Mesendoderm (in vitro differentiated cells): ENCODE measurements around the gene ATP8A2.

Experiments used
- DNase-seq: peaks from one replicate; pipeline ENCODE4 v3.0.0; 2013
- H2AK5ac ChIP-seq: 2 replicates; pipeline ENCODE4 v1.6.1; 2013; ENCODE audit warnings: low read length, inconsistent platforms
- H2BK120ac ChIP-seq: 2 replicates; pipeline ENCODE4 v1.6.1; 2013; ENCODE audit warnings: low read depth, mild to moderate bottlenecking, low read length, moderate library complexity, mixed read lengths
- H2BK15ac ChIP-seq: replicated peaks from 2 replicates; pipeline ENCODE4 v1.6.1; 2013; ENCODE audit warnings: low read depth, mild to moderate bottlenecking, moderate library complexity
- H2BK5ac ChIP-seq: 2 replicates; pipeline ENCODE4 v1.6.1; 2013; ENCODE audit warnings: low read length, inconsistent platforms
- H3K18ac ChIP-seq: 2 replicates; pipeline ENCODE4 v1.6.1; 2013; ENCODE audit warnings: mild to moderate bottlenecking, low read length, mixed read lengths
- H3K23ac ChIP-seq: one replicate; pipeline ENCODE4 v1.6.1; 2013; ENCODE audit warnings: low read length
- H3K27ac ChIP-seq: 2 replicates; pipeline ENCODE4 v1.5.1; 2013; ENCODE audit warnings: low read depth, mild to moderate bottlenecking, inconsistent platforms, low read length, moderate library complexity
- H3K27me3 ChIP-seq: 2 replicates; pipeline ENCODE4 v1.6.1; 2013; ENCODE audit warnings: low read length, control low read depth, mild to moderate bottlenecking, inconsistent platforms; ENCODE audit not compliant: insufficient read depth, poor library complexity
- H3K36me3 ChIP-seq: 2 replicates; pipeline ENCODE4 v1.6.1; 2013; ENCODE audit warnings: low read length, inconsistent platforms; ENCODE audit not compliant: control insufficient read depth, insufficient read depth
- H3K4ac ChIP-seq: one replicate; pipeline ENCODE4 v1.6.1; 2013; ENCODE audit warnings: low read depth, mild to moderate bottlenecking, low read length, moderate library complexity
- H3K4me1 ChIP-seq: 2 replicates; pipeline ENCODE4 v1.6.1; 2013; ENCODE audit warnings: low read depth, low read length, inconsistent platforms; ENCODE audit not compliant: control insufficient read depth
- H3K4me2 ChIP-seq: 2 replicates; pipeline ENCODE4 v1.6.1; 2013; ENCODE audit warnings: low read length
- H3K4me3 ChIP-seq: 2 replicates; pipeline ENCODE4 v1.5.1; 2013; ENCODE audit warnings: mild to moderate bottlenecking, low read length
- H3K56ac ChIP-seq: one replicate; pipeline ENCODE4 v1.6.1; 2013; ENCODE audit warnings: low read length
- H3K79me1 ChIP-seq: 2 replicates; pipeline ENCODE4 v1.6.1; 2013; ENCODE audit warnings: low read length, inconsistent platforms
- H3K79me2 ChIP-seq: 2 replicates; pipeline ENCODE4 v1.6.1; 2013; ENCODE audit warnings: mild to moderate bottlenecking, low read length; ENCODE audit not compliant: control insufficient read depth, insufficient read depth
- H3K9ac ChIP-seq: 2 replicates; pipeline ENCODE4 v1.6.1; 2013; ENCODE audit warnings: low read length, inconsistent platforms
- H4K5ac ChIP-seq: one replicate; pipeline ENCODE4 v1.6.1; 2013; ENCODE audit warnings: low read length
- H4K8ac ChIP-seq: one replicate; pipeline ENCODE4 v1.6.1; 2013; ENCODE audit warnings: low read depth, mild to moderate bottlenecking, control low read depth, low read length, moderate library complexity
- WGBS: extraction: QIAGEN DNeasy Blood & Tissue Kit; methylation state at CpG from one replicate; pipeline ENCODE4 v1.1.7; 2013; ENCODE audit warnings: low lambda C conversion rate, missing lambda C conversion rate; ENCODE audit not compliant: insufficient coverage; ENCODE audit errors: extremely low coverage; 5-methylcytosine and 5-hydroxymethylcytosine counted together

Gene ATP8A2

DNA sequence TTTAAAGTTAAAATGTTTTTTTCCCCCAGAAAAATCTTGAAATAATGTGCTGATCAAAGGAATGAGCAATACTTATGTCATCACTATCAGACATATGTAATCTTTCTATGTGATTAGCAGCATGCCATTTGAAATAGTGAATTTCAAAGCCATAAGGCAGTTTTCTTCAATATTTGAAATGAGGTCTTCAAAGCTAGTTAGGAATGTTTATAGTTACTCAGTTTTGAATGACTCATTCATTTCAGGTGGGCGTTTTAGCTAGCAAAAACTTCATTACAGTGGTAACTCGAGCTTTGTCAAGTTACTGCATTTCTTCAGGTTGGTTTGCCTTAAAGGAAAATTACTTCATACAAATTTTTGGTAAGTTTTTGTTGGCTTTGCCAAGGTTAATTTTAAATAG is 102.1 kb downstream of the ATP8A2 start:
- H4K8ac ChIP-seq = no peak overlapping the region
- no peak overlapping the region for H2AK5ac ChIP-seq
- no peaks in the 10 kb centered on the region for H3K79me2 ChIP-seq
- no peak overlapping the region for H3K4ac ChIP-seq
- no peaks in the 10 kb centered on the region for H3K36me3 ChIP-seq
- H3K4me1 ChIP-seq = peaks cover 2% of the 10 kb centered on the region
- no peak overlapping the region for H3K23ac ChIP-seq
- H3K27me3 ChIP-seq = peaks cover 6% of the 10 kb centered on the region
- H3K4me3 ChIP-seq = no peak overlapping the region
- no peak overlapping the region for H3K56ac ChIP-seq
- H3K18ac ChIP-seq = no peak overlapping the region
- H4K5ac ChIP-seq = no peak overlapping the region
- whole genome bisulfite sequencing = no CpG with 5 or more reads among the region's 2 CpGs
- H3K9ac ChIP-seq = no peak overlapping the region
- no peak for DNase-seq
- no peak overlapping the region for H3K27ac ChIP-seq
- H2BK15ac ChIP-seq = no peak overlapping the region
- H3K4me2 ChIP-seq = no peak overlapping the region
- no peak overlapping the region for H2BK120ac ChIP-seq
- H2BK5ac ChIP-seq = no peak overlapping the region
- H3K79me1 ChIP-seq = no peaks in the 10 kb centered on the region

- no peak overlapping the region for H3K18ac ChIP-seq
- H3K79me2 ChIP-seq = no peaks in the 10 kb centered on the region
- H3K4me1 ChIP-seq = no peaks in the 10 kb centered on the region
- H3K79me1 ChIP-seq = no peaks in the 10 kb centered on the region
- H4K5ac ChIP-seq = no peak overlapping the region
- H2BK5ac ChIP-seq = no peak overlapping the region
- no peak overlapping the region for H3K4me2 ChIP-seq
- no peak overlapping the region for H2BK15ac ChIP-seq
- no peaks in the 10 kb centered on the region for H3K36me3 ChIP-seq
- no peak overlapping the region for H3K27ac ChIP-seq
- no peak overlapping the region for H3K4me3 ChIP-seq
- WGBS = no CpG with 5 or more reads among the region's 1 CpG
- H2AK5ac ChIP-seq = no peak overlapping the region
- no peaks in the 10 kb centered on the region for H3K27me3 ChIP-seq
- H3K4ac ChIP-seq = no peak overlapping the region
- no peak overlapping the region for H4K8ac ChIP-seq
- H3K23ac ChIP-seq = no peak overlapping the region
- H3K9ac ChIP-seq = no peak overlapping the region
- H3K56ac ChIP-seq = no peak overlapping the region
- H2BK120ac ChIP-seq = no peak overlapping the region
- peak; percentile 48 for DNase-seq
Observed at GRCh38 chr13:25478186-25478585, 106.4 kb downstream of the ATP8A2 start.

DNA sequence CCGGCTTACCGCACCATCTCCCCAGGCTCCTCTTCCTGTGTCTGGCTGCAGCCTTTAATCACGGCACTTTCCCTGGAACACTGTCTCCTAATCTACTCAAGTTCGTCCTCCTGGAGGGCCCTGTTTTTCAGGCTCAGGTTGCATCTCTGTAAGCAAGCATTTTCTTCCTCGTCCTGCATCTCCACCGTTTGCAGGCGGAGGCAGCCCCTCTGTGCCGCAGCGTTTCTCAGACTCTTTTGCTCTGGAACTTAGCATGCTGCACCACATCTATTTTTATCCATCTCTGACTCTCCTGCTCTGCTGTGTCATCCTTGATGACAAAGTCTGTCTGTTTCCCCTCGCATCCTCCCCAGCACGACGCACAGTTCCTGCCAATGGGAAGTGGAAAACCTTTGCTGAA is 117.5 kb downstream of the ATP8A2 start:
- peaks cover 6% of the 10 kb centered on the region for H3K4me1 ChIP-seq
- DNase-seq = peak; percentile 68
- H3K4me3 ChIP-seq = no peak overlapping the region
- no peak overlapping the region for H3K27ac ChIP-seq
- WGBS = no CpG with 5 or more reads among the region's 12 CpGs
- no peak overlapping the region for H3K4me2 ChIP-seq
- H3K27me3 ChIP-seq = no peaks in the 10 kb centered on the region
- H3K4ac ChIP-seq = no peak overlapping the region
- H2AK5ac ChIP-seq = no peak overlapping the region
- no peak overlapping the region for H3K18ac ChIP-seq
- H2BK120ac ChIP-seq = no peak overlapping the region
- H2BK5ac ChIP-seq = no peak overlapping the region
- H3K36me3 ChIP-seq = no peaks in the 10 kb centered on the region
- H3K79me2 ChIP-seq = no peaks in the 10 kb centered on the region
- no peaks in the 10 kb centered on the region for H3K79me1 ChIP-seq
- H4K8ac ChIP-seq = no peak overlapping the region
- no peak overlapping the region for H3K23ac ChIP-seq
- H3K9ac ChIP-seq = no peak overlapping the region
- H2BK15ac ChIP-seq = no peak overlapping the region
- H3K56ac ChIP-seq = no peak overlapping the region
- no peak overlapping the region for H4K5ac ChIP-seq

- no peak for DNase-seq
- H3K9ac ChIP-seq = no peak overlapping the region
- no peak overlapping the region for H2BK120ac ChIP-seq
- no peaks in the 10 kb centered on the region for H3K79me1 ChIP-seq
- H3K27ac ChIP-seq = no peak overlapping the region
- no peak overlapping the region for H2AK5ac ChIP-seq
- no CpG with 5 or more reads among the region's 9 CpGs for WGBS
- peaks cover 6% of the 10 kb centered on the region for H3K4me1 ChIP-seq
- no peaks in the 10 kb centered on the region for H3K27me3 ChIP-seq
- no peak overlapping the region for H3K4me3 ChIP-seq
- no peak overlapping the region for H4K8ac ChIP-seq
- H2BK15ac ChIP-seq = no peak overlapping the region
- no peak overlapping the region for H3K4me2 ChIP-seq
- H3K79me2 ChIP-seq = no peaks in the 10 kb centered on the region
- H2BK5ac ChIP-seq = no peak overlapping the region
- no peak overlapping the region for H4K5ac ChIP-seq
- H3K4ac ChIP-seq = no peak overlapping the region
- no peaks in the 10 kb centered on the region for H3K36me3 ChIP-seq
- H3K23ac ChIP-seq = no peak overlapping the region
- H3K18ac ChIP-seq = no peak overlapping the region
- H3K56ac ChIP-seq = no peak overlapping the region
Observed at GRCh38 chr13:25490236-25490635, 118.5 kb downstream of the ATP8A2 start.

- Histone ChIP-seq H3K23ac (no peak overlapping the region), H3K27me3 (no peaks in the 10 kb centered on the region), H3K18ac (no peak overlapping the region), H2BK15ac (no peak overlapping the region), H3K79me1 (no peaks in the 10 kb centered on the region), H3K4me3 (no peak overlapping the region), H2BK5ac (no peak overlapping the region), H3K4me2 (no peak overlapping the region), H4K5ac (no peak overlapping the region), H3K9ac (no peak overlapping the region), H3K79me2 (no peaks in the 10 kb centered on the region), H2AK5ac (no peak overlapping the region), H3K4ac (no peak overlapping the region), H2BK120ac (no peak overlapping the region), H3K4me1 (peaks cover 3% of the 10 kb centered on the region), H3K27ac (no peak overlapping the region), H4K8ac (no peak overlapping the region), H3K36me3 (no peaks in the 10 kb centered on the region), H3K56ac (no peak overlapping the region)
- peak; percentile 34 for DNase-seq
- WGBS = no CpG with 5 or more reads among the region's 10 CpGs
Observed at GRCh38 chr13:25493931-25494640, 122.3 kb downstream of the ATP8A2 start.
